DMS 273 (cell line): ENCODE measurements around the gene FAAP100.

Experiments used
- DNase-seq: peaks from one replicate; lab custom pipeline; 2025; ENCODE audit not compliant: unreplicated experiment; lab: John Stamatoyannopoulos, UW

FAAP100 gene

GRCh38 chr17:81513372-81513752 is 38.8 kb downstream of the FAAP100 start:
- DNase-seq: peak; percentile 81

DNA sequence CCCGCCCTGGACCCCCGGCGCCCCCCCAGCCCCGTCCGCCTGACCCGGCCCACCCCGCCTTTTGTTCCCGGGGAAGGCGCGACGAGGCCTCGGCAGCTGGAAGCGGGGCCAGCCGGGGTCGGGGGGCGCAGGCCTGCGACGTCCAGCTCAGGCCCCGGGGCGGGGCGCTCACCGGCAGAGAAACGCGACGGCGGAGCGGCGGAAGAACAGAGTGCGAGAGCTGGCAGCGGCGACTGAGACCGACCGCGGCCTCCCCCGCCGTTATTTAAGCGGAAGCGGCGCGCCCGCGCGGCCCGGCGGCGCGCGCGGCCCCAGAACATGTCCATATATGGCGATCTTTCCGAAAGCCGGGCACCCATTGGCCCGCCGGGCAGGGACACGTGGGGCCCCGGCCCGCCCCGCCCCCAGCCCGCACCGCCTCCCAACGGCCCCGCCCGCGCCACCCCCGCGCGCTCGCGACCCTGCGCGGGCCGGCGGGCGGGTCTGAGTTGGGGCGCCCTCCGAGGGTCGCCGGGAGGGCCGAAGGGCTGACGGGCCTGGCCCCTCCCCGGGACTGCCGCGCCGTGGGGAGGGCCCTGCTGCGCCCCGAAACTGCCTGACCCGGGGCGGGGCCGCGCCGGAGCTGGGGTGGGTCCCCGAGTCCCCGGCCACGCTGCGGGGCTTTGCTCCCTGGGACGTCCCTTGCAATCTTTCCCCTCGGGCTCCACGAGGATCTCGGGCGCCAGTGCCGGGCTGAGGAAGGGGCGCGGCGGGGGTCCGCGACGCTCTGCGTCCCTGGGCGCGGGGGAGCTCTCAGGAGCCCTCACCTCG is 39.4 kb downstream of the FAAP100 start, which contains the start of gene ACTG1:
Gene ACTG1, minus strand, starts transcription at position 238 of the 810 bp plus-strand sequence. CDS start 445 bp downstream, outside the sequence.
- DNase-seq: peak; percentile 96

- no peak for DNase-seq
Measured at GRCh38 chr17:81511804-81512561, 40.2 kb downstream of the FAAP100 start.

- DNase-seq: no peak
Measured at GRCh38 chr17:81511554-81511803, 40.7 kb downstream of the FAAP100 start.

GRCh38 chr17:81510785-81511553 is 41.2 kb downstream of the FAAP100 start:
- no peak for DNase-seq

GRCh38 chr17:81509972-81510784 is 42.0 kb downstream of the FAAP100 start:
- no peak for DNase-seq

DNA sequence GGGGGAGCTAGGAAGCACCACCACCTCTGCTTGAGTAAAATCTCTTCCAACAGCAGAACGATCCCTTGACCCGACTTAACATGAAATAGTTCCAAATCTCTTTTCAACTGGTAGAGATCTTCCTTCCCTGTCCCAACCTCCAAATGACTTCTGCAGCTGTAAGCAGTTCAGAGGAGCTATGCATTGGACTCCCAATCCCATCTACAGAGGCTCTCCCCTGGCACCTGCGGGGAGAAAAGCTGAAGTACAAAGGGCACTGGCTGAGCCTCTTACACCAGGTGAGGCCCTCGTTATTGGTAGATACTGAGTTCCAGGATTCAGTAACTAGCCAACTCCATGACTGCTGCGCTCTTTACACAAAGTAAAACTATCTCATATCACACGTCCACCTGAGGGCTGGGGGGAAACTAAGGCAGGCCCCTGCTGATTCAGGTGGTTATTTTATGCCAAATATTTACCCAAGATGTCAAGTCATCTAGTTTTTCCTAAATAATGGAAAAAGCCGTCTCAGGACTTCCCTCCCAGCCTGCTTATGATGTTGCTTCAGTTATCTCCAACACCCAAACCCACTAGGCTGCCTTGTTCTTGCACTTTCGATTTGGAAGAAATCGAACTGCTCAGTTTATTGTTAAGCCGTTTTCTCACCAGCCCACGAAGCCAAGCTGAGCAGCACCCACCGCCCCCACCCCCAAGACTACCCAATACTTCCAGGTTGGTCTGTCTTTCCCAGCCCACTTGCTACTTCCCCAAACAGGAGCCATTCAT is 42.8 kb downstream of the FAAP100 start:
- peak; percentile 73 for DNase-seq

GRCh38 chr17:81508639-81509206 is 43.4 kb downstream of the FAAP100 start:
- peak; percentile 73 for DNase-seq

DNA sequence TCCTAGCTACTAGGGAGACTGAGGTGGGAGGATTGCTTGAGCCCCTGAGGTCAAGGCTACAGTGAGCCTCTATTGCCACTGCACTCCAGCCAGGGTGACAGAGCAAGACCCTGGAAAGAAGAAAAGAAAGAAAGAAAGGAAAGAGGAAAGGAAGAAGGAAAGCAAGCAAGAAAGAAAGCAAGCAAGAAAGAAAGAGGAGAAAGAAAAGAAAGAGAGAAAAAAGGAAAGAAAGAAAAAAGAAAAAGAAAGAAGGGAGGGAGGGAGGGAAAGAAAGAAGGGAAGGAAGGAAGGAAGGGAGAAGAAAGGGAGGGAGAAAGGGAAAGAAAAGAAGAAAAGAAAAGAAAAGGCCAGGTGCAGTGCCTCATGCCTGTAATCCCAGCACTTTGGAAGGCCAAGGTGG is 48.5 kb downstream of the FAAP100 start:
- DNase-seq: no peak

DNA sequence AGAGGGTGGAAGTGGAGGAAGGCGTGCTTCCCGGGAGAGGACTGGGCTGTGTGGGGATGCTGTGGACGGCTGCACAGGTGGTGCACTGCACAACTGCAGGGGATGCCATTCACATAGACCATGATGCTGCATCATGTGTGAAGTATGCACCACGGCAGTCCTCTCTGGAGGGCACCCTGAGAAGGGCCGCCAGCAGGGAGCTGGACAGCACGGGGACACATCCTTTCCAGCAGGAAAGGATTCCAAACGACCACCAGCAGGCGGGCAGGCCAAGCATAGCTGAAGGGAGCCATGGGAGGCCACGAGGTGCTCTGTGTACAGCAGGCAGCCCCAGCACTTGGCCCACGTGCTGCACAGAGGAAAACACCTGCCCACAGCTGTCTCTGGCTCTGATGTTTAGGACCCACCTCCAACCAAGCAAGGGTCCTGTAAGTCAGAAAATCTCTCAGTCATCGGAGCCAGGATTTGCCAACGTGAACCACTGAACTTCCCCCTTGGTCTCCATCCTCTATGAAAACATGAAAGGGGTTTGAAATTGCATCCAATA is 49.6 kb downstream of the FAAP100 start:
- DNase-seq: no peak

GRCh38 chr17:81500047-81500446 is 52.1 kb downstream of the FAAP100 start:
- DNase-seq: no peak

GRCh38 chr17:81499601-81499970 is 52.6 kb downstream of the FAAP100 start:
- DNase-seq: no peak

DNA sequence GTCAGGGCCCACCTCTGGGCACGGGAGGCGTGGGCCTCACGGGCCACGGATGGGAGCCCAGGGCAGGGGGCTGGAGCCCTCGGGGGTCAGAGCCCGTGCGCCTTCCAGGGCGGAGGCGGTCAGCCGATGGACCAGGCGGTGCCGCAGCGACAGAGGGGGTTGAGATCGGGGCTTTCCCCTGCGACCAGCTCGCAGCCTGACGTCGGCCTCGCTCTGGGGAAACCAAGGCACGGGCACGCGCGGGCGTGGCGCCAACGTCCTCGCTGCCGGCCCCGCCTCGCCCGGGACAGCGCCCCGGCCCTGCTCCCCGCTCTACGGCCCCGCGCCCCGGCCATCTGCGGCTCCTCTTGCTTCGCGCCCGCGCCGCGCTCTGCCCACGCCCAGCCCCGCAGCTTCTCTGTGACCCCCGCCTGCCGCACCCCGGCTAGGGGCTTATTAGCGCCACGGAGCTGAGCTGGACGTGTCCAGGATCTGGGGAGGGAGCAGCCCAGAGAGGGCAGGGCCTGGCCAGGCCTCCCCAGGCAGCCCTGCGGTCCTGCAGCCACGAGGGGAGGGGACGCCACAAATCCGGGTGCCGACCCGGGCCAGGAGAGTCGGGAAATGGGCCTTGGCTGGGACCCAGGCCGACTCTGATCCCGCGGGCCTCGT is 53.1 kb downstream of the FAAP100 start:
- DNase-seq: no peak

DNA sequence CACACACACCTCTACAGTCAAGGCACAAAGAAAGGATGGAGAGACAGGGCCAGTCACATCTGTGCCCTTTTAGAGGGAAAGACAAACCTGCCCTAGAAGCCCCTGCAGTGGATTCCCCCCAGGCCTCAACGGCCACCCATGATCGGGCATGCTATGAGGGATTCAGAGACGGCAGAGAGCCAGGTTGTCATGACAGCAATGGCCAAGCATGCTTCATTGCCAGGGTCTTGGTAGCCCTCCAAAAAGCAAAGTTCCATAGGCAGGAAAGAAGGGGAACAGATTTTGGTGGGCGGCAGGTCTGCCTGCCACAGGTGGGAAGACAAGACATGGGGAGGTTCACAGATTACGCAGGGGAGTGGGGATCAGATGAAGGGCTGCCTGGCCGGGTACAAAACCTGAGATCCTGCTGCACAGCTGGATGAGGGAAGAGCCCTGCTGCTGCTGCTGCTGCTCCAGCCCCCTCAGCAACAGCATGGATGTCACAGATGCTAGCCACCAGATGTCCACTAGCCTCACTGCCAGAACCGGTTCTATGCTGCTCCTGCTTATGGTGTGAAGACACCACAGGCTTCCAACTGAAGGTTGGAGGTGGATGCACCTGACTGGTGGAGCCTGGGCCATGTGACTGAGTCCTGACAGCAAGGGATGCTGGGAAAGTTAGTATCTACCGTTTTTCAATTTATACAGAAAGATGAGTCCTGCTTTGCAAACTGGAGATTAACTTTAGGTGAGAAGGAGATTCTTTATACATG is 57.4 kb downstream of the FAAP100 start:
- DNase-seq: peak; percentile 97

- DNase-seq: peak; percentile 42
Measured at GRCh38 chr17:81493198-81494038, 58.7 kb downstream of the FAAP100 start.

DNA sequence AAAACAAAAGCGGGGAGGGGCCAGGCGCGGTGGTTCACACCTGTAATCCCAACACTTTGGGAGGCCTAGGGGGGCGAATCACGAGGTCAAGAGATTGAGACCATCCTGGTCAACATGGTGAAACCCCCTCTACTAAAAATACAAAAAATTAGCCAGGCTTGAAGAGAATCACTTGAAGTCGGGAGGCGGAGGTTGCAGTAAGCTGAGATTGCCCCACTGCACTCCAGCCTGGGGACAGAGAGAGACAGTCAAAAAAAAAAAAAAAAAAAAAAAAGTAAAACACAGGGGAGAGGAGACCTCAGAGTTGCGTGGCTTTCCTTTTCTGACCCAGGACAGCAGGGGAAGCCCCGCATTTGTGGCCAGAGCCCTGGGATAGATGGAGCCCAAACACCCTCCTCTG is 59.4 kb downstream of the FAAP100 start:
- no peak for DNase-seq

DNA sequence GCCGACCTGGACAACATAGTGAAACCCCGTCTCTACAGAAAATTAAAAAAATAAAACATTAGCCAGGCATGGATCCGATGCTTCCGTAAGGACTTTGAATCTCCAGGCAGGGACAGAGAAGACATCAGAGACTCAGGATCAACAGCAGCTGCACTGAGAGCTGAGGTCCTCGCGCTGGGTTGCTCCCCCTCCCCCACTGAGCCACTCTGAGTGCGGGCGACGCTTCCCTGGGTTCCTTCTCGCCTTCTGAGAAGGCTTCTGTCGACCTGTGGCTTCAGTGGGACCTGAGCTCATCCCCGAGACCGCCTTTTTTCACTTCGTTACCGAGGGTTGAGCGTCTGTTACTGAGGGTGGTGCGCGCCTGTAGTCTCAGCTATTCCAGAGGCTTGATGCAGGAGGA is 60.0 kb downstream of the FAAP100 start:
- DNase-seq: no peak
